HCT116 (cell line): ENCODE measurements around the gene EIF4E1B. TPM values are rescaled to one million over a fixed set of nuclear protein-coding genes. Genes with fewer than 3 reads are reported as not detected.

Experiments used
- ATAC-seq: fragments of 200-7000 bp; cut with Tn5 transposase; 2 replicates; pipeline ENCODE4 v1.9.1; 2020; ENCODE audit warnings: mild to moderate bottlenecking, moderate library complexity
- BruUV-seq: library from RNA; stranded (reverse); fragments of 400-500 nt; replicated peaks from 2 replicates; lab custom pipeline; 2021; lab: Mats Ljungman, UMichigan
- CTCF ChIA-PET: fragments of 300-600 bp; sonication (Branson Sonifier 250); formaldehyde crosslinking; loops from one replicate; lab custom pipeline; 2021; ENCODE audit warnings: antibody characterized with exemption; lab: Charles Lee
- POLR2A ChIA-PET: fragments of 300-600, 350-600 bp; sonication (Branson Sonifier 250); formaldehyde crosslinking; loops from one replicate; lab custom pipeline; 2021; ENCODE audit warnings: antibody characterized with exemption; lab: Charles Lee
- RAD21 ChIA-PET, 2 experiments: fragments of 300-600 bp; sonication (Branson Sonifier 250); formaldehyde crosslinking; loops; one replicate each; lab custom pipeline; 2023; ENCODE audit warnings: low total read pairs in 2 of 2; ENCODE audit not compliant: uncharacterized antibody in 2 of 2, unreplicated experiment in 2 of 2, low non-redundant PET in 1 of 2; lab: Charles Lee
- DNase-seq: peaks from one replicate; pipeline ENCODE4 v3.0.0-alpha.2; 2010; ENCODE audit warnings: low read depth, low spot score
- H2AFZ ChIP-seq: fragments of 200-600 bp; shearing (Covaris generic), sonication (generic); 2 replicates; pipeline ENCODE4 v1.6.1; 2017; ENCODE audit warnings: low read depth, mixed run types, mixed read lengths, antibody characterized with exemption, low read length; ENCODE audit not compliant: poor library complexity, severe bottlenecking
- H3K27ac ChIP-seq: 2 replicates; pipeline ENCODE4 v1.5.1; 2012; ENCODE audit warnings: low read depth, low read length
- H3K27me3 ChIP-seq: fragments of 200-600 bp; sonication (generic); 2 replicates; pipeline ENCODE4 v1.6.1; 2016; ENCODE audit warnings: mixed run types, low read length, mixed read lengths; ENCODE audit not compliant: insufficient read depth
- H3K36me3 ChIP-seq, 2 experiments: fragments of 200-500 bp in 1 of 2; fragments of 200-600 bp in 1 of 2; sonication (Bioruptor generic) in 1 of 2; sonication (generic) in 1 of 2; 2 replicates each; pipeline versions ENCODE4 v1.5.1 to v1.6.1; 2014 to 2016; ENCODE audit warnings: low read length in 2 of 2, inconsistent platforms in 1 of 2, mixed read lengths in 1 of 2, mixed run types in 1 of 2; ENCODE audit not compliant: insufficient read depth in 2 of 2, control insufficient read depth in 1 of 2
- H3K4me1 ChIP-seq, 2 experiments: fragments of 200-600 bp in 1 of 2; sonication (generic) in 1 of 2; 2 replicates each; pipeline versions ENCODE4 v1.5.1 to v1.6.1; 2012 to 2017; ENCODE audit warnings: low read length in 2 of 2, inconsistent platforms in 1 of 2, mild to moderate bottlenecking in 1 of 2, mixed read lengths in 1 of 2, mixed run types in 1 of 2, moderate library complexity in 1 of 2; ENCODE audit not compliant: insufficient read depth in 2 of 2, control insufficient read depth in 1 of 2
- H3K4me2 ChIP-seq: fragments of 200-600 bp; sonication (generic); 2 replicates; pipeline ENCODE4 v1.6.1; 2017; ENCODE audit warnings: mixed run types, low read length, mixed read lengths
- H3K4me3 ChIP-seq, 2 experiments: fragments of 200-600 bp in 1 of 2; sonication (generic) in 1 of 2; replicated peaks in 1 of 2; 2 replicates each; pipeline ENCODE4 v1.5.1; 2011 to 2016; ENCODE audit warnings: low read length in 2 of 2, control low read depth in 1 of 2, low read depth in 1 of 2, mild to moderate bottlenecking in 1 of 2, mixed read lengths in 1 of 2, mixed run types in 1 of 2
- H3K79me2 ChIP-seq: fragments of 200-600 bp; sonication (generic); 2 replicates; pipeline ENCODE4 v1.6.1; 2017; ENCODE audit warnings: mild to moderate bottlenecking, mixed run types, low read length, moderate library complexity, mixed read lengths; ENCODE audit not compliant: insufficient read depth
- H3K9ac ChIP-seq: fragments of 200-600 bp; sonication (generic); 2 replicates; pipeline ENCODE4 v1.6.1; 2016; ENCODE audit warnings: low read length, mixed read lengths
- H3K9me2 ChIP-seq: fragments of 200-600 bp; sonication (generic), shearing (Covaris generic); 2 replicates; pipeline ENCODE4 v1.6.1; 2017; ENCODE audit warnings: mixed run types, mild to moderate bottlenecking, moderate library complexity; ENCODE audit not compliant: insufficient read depth
- H3K9me3 ChIP-seq, 2 experiments: fragments of 200-500 bp in 1 of 2; fragments of 200-600 bp in 1 of 2; sonication (Bioruptor generic) in 1 of 2; sonication (generic) in 1 of 2; 2 replicates each; pipeline ENCODE4 v1.6.1; 2014 to 2017; ENCODE audit warnings: low read length in 2 of 2, mixed read lengths in 2 of 2, inconsistent platforms in 1 of 2, low read depth in 1 of 2, mild to moderate bottlenecking in 1 of 2, mixed run types in 1 of 2, moderate library complexity in 1 of 2; ENCODE audit not compliant: control insufficient read depth in 1 of 2, insufficient read depth in 1 of 2
- H4K20me1 ChIP-seq: fragments of 200-600 bp; sonication (generic), shearing (Covaris generic); 2 replicates; pipeline ENCODE4 v1.6.1; 2017; ENCODE audit warnings: mixed run types, mild to moderate bottlenecking, moderate library complexity; ENCODE audit not compliant: insufficient read depth
- ATF3 ChIP-seq: IDR thresholded peaks from 2 replicates; pipeline ENCODE4 v1.6.1; 2012
- EZH2 ChIP-seq: fragments of 200-600 bp; sonication (generic); IDR thresholded peaks from 2 replicates; pipeline ENCODE4 v1.6.1; 2017; ENCODE audit warnings: antibody characterized with exemption, mixed run types
- FOSL1 ChIP-seq: IDR thresholded peaks from 2 replicates; pipeline ENCODE4 v1.6.1; 2012; ENCODE audit warnings: low read depth
- MAX ChIP-seq: IDR thresholded peaks from 2 replicates; pipeline ENCODE4 v1.6.1; 2012
- intact Hi-C: fragments of 100-400 bp; cut with micrococcal nuclease; formaldehyde crosslinking; loops from 2 replicates; pipeline ENCODE4 v1.10.0; 2022
- total RNA-seq: library from RNA; stranded (reverse); gene quantifications from one replicate; pipeline ENCODE4 v1.2.1, GENCODE V29; 2021; ENCODE audit not compliant: unreplicated experiment

EIF4E1B gene
- total RNA-seq, 1 experiment from 2014 or later: 0.07 TPM

- Histone ChIP-seq H3K4me1 (peaks cover 0 to 10% of the 10 kb centered on the region in 2 experiments; a peak in 2 of 4 replicates), H2AFZ (no peak overlapping the region), H3K27ac (no peak overlapping the region), H4K20me1 (no peaks in the 10 kb centered on the region), H3K9ac (no peak overlapping the region), H3K4me2 (no peak overlapping the region), H3K36me3 (no peaks in the 10 kb centered on the region), H3K9me3 (no peaks in the 10 kb centered on the region), H3K9me2 (no peaks in the 10 kb centered on the region), H3K27me3 (peaks cover 5% of the 10 kb centered on the region; the same call in 1 of the 2 replicates), H3K4me3 (no peak overlapping the region), H3K79me2 (no peaks in the 10 kb centered on the region)
- ATAC-seq (no peak), DNase-seq (no peak)
- ChIA-PET POLR2A (no interaction called here), RAD21 (interaction anchor here in 1 of 2 experiments (0.7 kb wide), 1 partner anchor 216 kb away, joined by 4 read pairs; no protein-coding TSS in a partner anchor), CTCF (no interaction called here)
- intact Hi-C loops: no loop called here
- TF ChIP-seq FOSL1: no peak
- no TSS peak for BruUV-seq
Measured at GRCh38 chr5:176632745-176633144, 2.3 kb downstream of the EIF4E1B start.

GRCh38 chr5:176633598-176633997 lies 3.1 kb downstream of the EIF4E1B start:
- H3K4me1 ChIP-seq: peaks cover 0 to 5% of the 10 kb centered on the region in 2 experiments; a peak in 2 of 4 replicates
- BruUV-seq: no TSS peak
- ChIA-PET POLR2A (no interaction called here), RAD21 (no interaction called here), CTCF (no interaction called here)
- no peaks in the 10 kb centered on the region for H4K20me1 ChIP-seq
- no peaks in the 10 kb centered on the region for H3K9me2 ChIP-seq
- no peaks in the 10 kb centered on the region for H3K36me3 ChIP-seq
- no peak overlapping the region for H2AFZ ChIP-seq
- H3K79me2 ChIP-seq: no peaks in the 10 kb centered on the region
- peaks cover 5% of the 10 kb centered on the region; the same call in 1 of the 2 replicates for H3K27me3 ChIP-seq
- no peaks in the 10 kb centered on the region for H3K9me3 ChIP-seq
- DNase-seq (no peak), ATAC-seq (no peak)
- H3K9ac ChIP-seq: no peak overlapping the region
- no peak overlapping the region for H3K4me2 ChIP-seq
- TF ChIP-seq MAX (no peak), ATF3 (no peak), EZH2 (no peak)
- H3K27ac ChIP-seq: no peak overlapping the region
- intact Hi-C loops: no loop called here
- H3K4me3 ChIP-seq: no peak overlapping the region
